Testis (tissue), 3 donors: ENCODE measurements around the gene HMGN4. TPM values are rescaled to one million over a fixed set of nuclear protein-coding genes. Genes with fewer than 3 reads are reported as not detected.
"Not testable (repeated sequence)": the region's sequence is repeated elsewhere in the genome, so short reads cannot be mapped to it uniquely, and the experiment has no call there.

Source experiments
- DNase-seq: peaks from one replicate; pipeline ENCODE4 v3.0.0-alpha.2; 2019
- H3K27ac ChIP-seq, 2 donors: fragments of 200-600 bp; sonication (generic); one replicate each; pipeline ENCODE4 v1.5.1; 2019
- H3K27me3 ChIP-seq: fragments of 200-600 bp; sonication (generic); one replicate; pipeline ENCODE4 v1.5.1; 2019
- H3K36me3 ChIP-seq: fragments of 200-600 bp; sonication (generic); one replicate; pipeline ENCODE4 v1.5.1; 2017; ENCODE audit warnings: low read depth; ENCODE audit errors: missing control alignments
- H3K4me1 ChIP-seq: fragments of 200-600 bp; sonication (generic); one replicate; pipeline ENCODE4 v1.5.1; 2019
- H3K4me3 ChIP-seq, 2 donors: fragments of 200-600 bp; sonication (generic); one replicate each; pipeline ENCODE4 v1.5.1; 2017 to 2019
- H3K9me3 ChIP-seq: fragments of 200-600 bp; sonication (generic); one replicate; pipeline ENCODE4 v1.5.1; 2017
- POLR2A ChIP-seq: fragments of 450-650 bp; IDR thresholded peaks from one replicate; pipeline ENCODE4 v1.6.1; 2017; ENCODE audit warnings: antibody characterized with exemption, mild to moderate bottlenecking, moderate library complexity
- WGBS, 2 donors: methylation state at CpG; one replicate each; pipeline ENCODE4 v1.1.5; 2018; 5-methylcytosine and 5-hydroxymethylcytosine counted together
- intact Hi-C: fragments of 100-400 bp; cut with DNase I; formaldehyde crosslinking; loops from one replicate; pipeline ENCODE4 v1.15.1; 2023; ENCODE audit warnings: low total_unique reads
- polyA plus RNA-seq: library from polyadenylated mRNA; stranded (reverse); fragments of 350-450 nt; fragmentation: Illumina TruSeq; extraction: RNeasy Lipid Tissue Mini Kit (QIAGEN cat#74804); gene quantifications from one replicate; pipeline ENCODE4 v1.2.3, GENCODE V29; 2014; ENCODE audit warnings: low read depth, low replicate concordance; ENCODE audit not compliant: insufficient read depth
- total RNA-seq, 2 donors: library from RNA; depleted of rRNA; stranded (reverse); fragments of >200 nt; gene quantifications; one replicate each; pipeline ENCODE4 v1.2.3, GENCODE V29; 2016
- TF ChIP-seq, protein P1 (sequence below), 3 experiments: fragments of 450-650 bp in 2 of 3; fragments of 200-600 bp in 1 of 3; sonication (generic) in 1 of 3; IDR thresholded peaks; one replicate each; pipeline ENCODE4 v1.5.1; 2016 to 2019; ENCODE audit warnings: antibody characterized with exemption in 3 of 3, mild to moderate bottlenecking in 2 of 3, moderate library complexity in 1 of 3

HMGN4 gene
- total and polyA plus RNA-seq, 3 donors from 2014 or later, result 69.4 to 74.8 (median 72.2) TPM

DNA sequence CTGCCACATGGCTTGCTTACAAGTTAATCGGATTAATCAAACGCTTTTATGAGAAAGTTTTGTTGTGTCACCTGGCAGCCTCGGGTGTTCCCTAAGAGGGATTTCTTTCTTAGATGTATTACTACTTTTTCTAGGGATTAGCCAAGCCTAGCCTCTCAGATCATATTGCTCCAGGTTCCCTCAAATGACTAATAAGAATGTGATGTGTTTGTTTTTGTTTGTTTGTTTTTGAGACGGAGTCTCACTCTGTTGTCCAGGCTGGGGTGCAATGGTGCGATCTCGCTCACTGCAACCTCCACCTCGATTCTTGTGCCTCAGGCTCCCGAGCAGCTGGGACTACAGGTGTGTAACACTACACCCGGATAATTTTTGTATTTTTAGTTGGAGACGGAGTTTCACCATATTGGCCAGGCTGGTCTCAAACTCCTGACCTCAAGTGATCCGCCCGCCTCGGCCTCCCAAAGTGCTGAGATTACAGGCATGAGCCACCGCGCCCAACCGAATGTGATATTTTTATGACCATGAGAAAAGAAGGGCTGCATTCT, 977 bp downstream of the HMGN4 start:
- peak overlapping the region; percentile 71 to 89 for H3K4me3 ChIP-seq
- no peak for DNase-seq
- TF ChIP-seq, protein P1, sequence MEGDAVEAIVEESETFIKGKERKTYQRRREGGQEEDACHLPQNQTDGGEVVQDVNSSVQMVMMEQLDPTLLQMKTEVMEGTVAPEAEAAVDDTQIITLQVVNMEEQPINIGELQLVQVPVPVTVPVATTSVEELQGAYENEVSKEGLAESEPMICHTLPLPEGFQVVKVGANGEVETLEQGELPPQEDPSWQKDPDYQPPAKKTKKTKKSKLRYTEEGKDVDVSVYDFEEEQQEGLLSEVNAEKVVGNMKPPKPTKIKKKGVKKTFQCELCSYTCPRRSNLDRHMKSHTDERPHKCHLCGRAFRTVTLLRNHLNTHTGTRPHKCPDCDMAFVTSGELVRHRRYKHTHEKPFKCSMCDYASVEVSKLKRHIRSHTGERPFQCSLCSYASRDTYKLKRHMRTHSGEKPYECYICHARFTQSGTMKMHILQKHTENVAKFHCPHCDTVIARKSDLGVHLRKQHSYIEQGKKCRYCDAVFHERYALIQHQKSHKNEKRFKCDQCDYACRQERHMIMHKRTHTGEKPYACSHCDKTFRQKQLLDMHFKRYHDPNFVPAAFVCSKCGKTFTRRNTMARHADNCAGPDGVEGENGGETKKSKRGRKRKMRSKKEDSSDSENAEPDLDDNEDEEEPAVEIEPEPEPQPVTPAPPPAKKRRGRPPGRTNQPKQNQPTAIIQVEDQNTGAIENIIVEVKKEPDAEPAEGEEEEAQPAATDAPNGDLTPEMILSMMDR (IDR thresholded peaks at IDR 0.05), result no peak
- no peak for TF ChIP-seq POLR2A
- WGBS, 2 donors, result 50 to 54% methylated on average over 16 of the region's 16 CpGs
- no peaks in the 10 kb centered on the region for H3K36me3 ChIP-seq
- H3K4me1 ChIP-seq, result peaks cover 26% of the 10 kb centered on the region
- H3K9me3 ChIP-seq, result no peaks in the 10 kb centered on the region
- intact Hi-C loops, result no loop called here
- H3K27me3 ChIP-seq, result no peaks in the 10 kb centered on the region
- peak overlapping the region; percentile 92 to 96 for H3K27ac ChIP-seq

DNA sequence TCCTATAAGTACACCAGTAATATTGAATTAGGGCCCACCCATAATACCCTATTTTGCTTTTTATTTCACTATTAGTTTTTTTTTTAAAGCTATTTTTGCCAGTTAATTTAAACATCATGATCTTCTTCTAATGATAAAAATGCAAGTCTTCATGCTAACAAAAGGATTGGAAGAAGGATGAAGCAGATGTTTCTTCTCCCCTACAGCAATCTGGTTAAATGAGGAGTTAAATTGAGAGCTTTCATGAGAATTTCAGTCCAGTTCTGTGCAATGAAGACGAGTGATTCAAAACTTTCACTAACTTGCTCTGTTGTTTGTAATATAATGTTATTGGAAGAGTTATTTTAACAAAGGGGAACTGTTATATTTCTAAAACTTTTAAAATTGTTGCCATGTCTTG, 3.4 kb downstream of the HMGN4 start:
- TF ChIP-seq, protein P1 (IDR thresholded peaks at IDR 0.05), result no peak
- TF ChIP-seq POLR2A, result no peak
- no peaks in the 10 kb centered on the region for H3K36me3 ChIP-seq
- no peak for DNase-seq
- peak overlapping the region; percentile 23 to 32 for H3K27ac ChIP-seq
- H3K27me3 ChIP-seq, result no peaks in the 10 kb centered on the region
- H3K9me3 ChIP-seq, result no peaks in the 10 kb centered on the region
- no peak overlapping the region for H3K4me3 ChIP-seq
- peaks cover 21% of the 10 kb centered on the region for H3K4me1 ChIP-seq
- 29 to 50% methylated on average over 1 of the region's 1 CpG for WGBS, 2 donors
- intact Hi-C loops, result no loop called here

DNA sequence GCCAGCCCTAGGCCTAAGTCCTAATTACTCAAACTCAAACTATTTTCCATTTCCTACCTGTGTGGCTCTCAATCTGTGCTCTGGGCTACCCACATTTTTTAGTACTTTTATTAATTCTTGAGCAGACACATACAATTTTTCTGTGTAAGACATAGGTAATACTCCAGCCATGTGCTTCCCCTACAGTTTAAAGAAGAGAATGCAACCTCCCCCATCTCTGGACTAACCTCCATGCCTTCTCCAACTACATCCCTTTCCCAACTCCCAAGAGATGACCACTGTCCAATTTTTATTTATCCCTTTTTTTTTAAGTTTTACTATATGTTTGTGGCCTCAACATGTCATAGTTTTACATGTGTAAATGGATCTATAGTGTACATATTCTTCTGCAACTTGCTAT, 5.8 kb downstream of the HMGN4 start:
- no peak overlapping the region for H3K4me3 ChIP-seq
- no peaks in the 10 kb centered on the region for H3K27me3 ChIP-seq
- no peaks in the 10 kb centered on the region for H3K36me3 ChIP-seq
- no peak for TF ChIP-seq POLR2A
- TF ChIP-seq, protein P1 (IDR thresholded peaks at IDR 0.05), result peak in 1 of 3 experiments; percentile 19
- intact Hi-C loops, result no loop called here
- H3K27ac ChIP-seq, result no peak overlapping the region
- H3K4me1 ChIP-seq, result peaks cover 14% of the 10 kb centered on the region
- no peak for DNase-seq
- H3K9me3 ChIP-seq, result no peaks in the 10 kb centered on the region

GRCh38 chr6:26544473-26544872, 6.3 kb downstream of the HMGN4 start:
- TF ChIP-seq, protein P1 (IDR thresholded peaks at IDR 0.05), result no peak
- no peak for TF ChIP-seq POLR2A
- no peak overlapping the region for H3K4me3 ChIP-seq
- no peaks in the 10 kb centered on the region for H3K36me3 ChIP-seq
- no peaks in the 10 kb centered on the region for H3K9me3 ChIP-seq
- no peaks in the 10 kb centered on the region for H3K27me3 ChIP-seq
- H3K4me1 ChIP-seq, result peaks cover 9% of the 10 kb centered on the region
- DNase-seq, result no peak
- intact Hi-C loops, result no loop called here
- H3K27ac ChIP-seq, result no peak overlapping the region

GRCh38 chr6:26545627-26546026, 7.5 kb downstream of the HMGN4 start:
- Histone ChIP-seq H3K9me3 (no peaks in the 10 kb centered on the region), H3K4me3 (no peak overlapping the region), H3K36me3 (no peaks in the 10 kb centered on the region), H3K4me1 (peaks cover 5% of the 10 kb centered on the region), H3K27ac (peak overlapping the region in 1 of 2 donors; percentile 43), H3K27me3 (no peaks in the 10 kb centered on the region)
- WGBS, 2 donors, result 78 to 83% methylated on average over 6 of the region's 6 CpGs
- TF ChIP-seq, protein P1 (IDR thresholded peaks at IDR 0.05), result no peak
- no peak for TF ChIP-seq POLR2A
- DNase-seq, result no peak
- intact Hi-C loops, result no loop called here

- H3K4me3 ChIP-seq, DNase-seq, intact Hi-C loops, H3K9me3 ChIP-seq, H3K27ac ChIP-seq, H3K4me1 ChIP-seq, H3K27me3 ChIP-seq, H3K36me3 ChIP-seq: not testable (repeated sequence)
- WGBS, 2 donors, result 58 to 81% methylated on average over 18 of the region's 18 CpGs
Observed at GRCh38 chr6:26547363-26547762, 9.2 kb downstream of the HMGN4 start.
